HepG2 (cell line): ENCODE results near the gene KCTD16.

Source experiments
- EP300 ChIP-seq, 3 experiments: sonication (generic) in 1 of 3; formaldehyde crosslinking in 1 of 3; IDR thresholded peaks; 2 replicates each; pipeline versions ENCODE4 v1.5.1 to v1.6.1; 2011 to 2020; ENCODE audit warnings: low read depth in 2 of 3, low read length in 2 of 3, borderline replicate concordance in 1 of 3, improper control_type of control experiment in 1 of 3, mild to moderate bottlenecking in 1 of 3, missing genetic modification reagents in 1 of 3, moderate library complexity in 1 of 3
- KDM5B ChIP-seq: sonication (generic); formaldehyde crosslinking; IDR thresholded peaks from 2 replicates; pipeline ENCODE4 v1.4.0; 2020; ENCODE audit warnings: missing genetic modification reagents, mild to moderate bottlenecking, borderline replicate concordance
- POLR2A ChIP-seq, 2 experiments: IDR thresholded peaks; 2 replicates each; pipeline ENCODE4 v1.6.1; 2011; ENCODE audit warnings: low read depth in 2 of 2, low read length in 2 of 2, mild to moderate bottlenecking in 1 of 2, moderate library complexity in 1 of 2; ENCODE audit not compliant: insufficient read depth in 1 of 2
- SAFB2 ChIP-seq: sonication (generic); formaldehyde crosslinking; IDR thresholded peaks from 2 replicates; pipeline ENCODE4 v1.5.1; 2020; ENCODE audit warnings: missing genetic modification reagents, low read depth, mild to moderate bottlenecking, borderline replicate concordance
- TAF1 ChIP-seq: sonication (generic); formaldehyde crosslinking; IDR thresholded peaks from 2 replicates; pipeline ENCODE4 v1.4.0; 2020; ENCODE audit warnings: missing genetic modification reagents
- ZNF121 ChIP-seq: sonication (generic); formaldehyde crosslinking; IDR thresholded peaks from 2 replicates; pipeline ENCODE4 v1.5.0; 2020; ENCODE audit warnings: mild to moderate bottlenecking, missing genetic modification reagents
- ZNF24 ChIP-seq: fragments of 450-650 bp; IDR thresholded peaks from 2 replicates; pipeline ENCODE4 v1.6.1; 2017; ENCODE audit warnings: antibody characterized with exemption, mild to moderate bottlenecking
- ZNF282 ChIP-seq: fragments of 450-650 bp; IDR thresholded peaks from 2 replicates; pipeline ENCODE4 v1.6.1; 2018; ENCODE audit not compliant: partially characterized antibody
- ZNF761 ChIP-seq: sonication (generic); formaldehyde crosslinking; conservative IDR thresholded peaks from 2 replicates; pipeline ENCODE4 v1.4.0; 2020; ENCODE audit warnings: mild to moderate bottlenecking, missing genetic modification reagents
- ZZZ3 ChIP-seq: sonication (generic); formaldehyde crosslinking; IDR thresholded peaks from 2 replicates; pipeline ENCODE4 v1.4.0; 2020; ENCODE audit warnings: missing genetic modification reagents, mild to moderate bottlenecking, borderline replicate concordance
- TF ChIP-seq, protein P1 (sequence below): sonication (generic); formaldehyde crosslinking; IDR thresholded peaks from 2 replicates; pipeline ENCODE4 v1.5.0; 2020; ENCODE audit warnings: mild to moderate bottlenecking, missing genetic modification reagents, moderate library complexity
- TF ChIP-seq, protein P2 (sequence below): sonication (generic); formaldehyde crosslinking; IDR thresholded peaks from 2 replicates; pipeline ENCODE4 v1.5.0; 2020; ENCODE audit warnings: mild to moderate bottlenecking, missing genetic modification reagents, borderline replicate concordance

DNA sequence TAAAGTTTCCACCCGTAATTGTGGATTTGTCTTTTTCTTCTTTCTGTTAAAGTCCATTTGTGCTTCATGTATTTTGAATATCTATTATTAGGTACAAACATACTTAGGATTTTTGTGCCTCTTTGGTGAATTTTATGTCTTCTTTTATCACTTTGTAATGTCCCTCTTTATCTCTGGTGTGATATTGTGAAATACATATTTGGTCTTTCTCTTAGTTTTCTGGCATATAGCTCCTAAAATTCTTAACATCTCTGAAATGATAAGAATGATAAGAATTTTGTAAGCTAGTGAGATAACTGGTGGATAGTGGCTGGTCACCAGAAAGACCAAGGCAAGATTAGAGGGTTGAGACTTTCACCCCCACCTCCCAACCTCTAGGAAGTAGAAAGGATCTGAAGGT is 111.1 kb downstream of the KCTD16 start:
- TF ChIP-seq ZZZ3 (CRISPR knock-in tag), result no peak
- TF ChIP-seq SAFB2, result no peak
- TF ChIP-seq, protein P1, sequence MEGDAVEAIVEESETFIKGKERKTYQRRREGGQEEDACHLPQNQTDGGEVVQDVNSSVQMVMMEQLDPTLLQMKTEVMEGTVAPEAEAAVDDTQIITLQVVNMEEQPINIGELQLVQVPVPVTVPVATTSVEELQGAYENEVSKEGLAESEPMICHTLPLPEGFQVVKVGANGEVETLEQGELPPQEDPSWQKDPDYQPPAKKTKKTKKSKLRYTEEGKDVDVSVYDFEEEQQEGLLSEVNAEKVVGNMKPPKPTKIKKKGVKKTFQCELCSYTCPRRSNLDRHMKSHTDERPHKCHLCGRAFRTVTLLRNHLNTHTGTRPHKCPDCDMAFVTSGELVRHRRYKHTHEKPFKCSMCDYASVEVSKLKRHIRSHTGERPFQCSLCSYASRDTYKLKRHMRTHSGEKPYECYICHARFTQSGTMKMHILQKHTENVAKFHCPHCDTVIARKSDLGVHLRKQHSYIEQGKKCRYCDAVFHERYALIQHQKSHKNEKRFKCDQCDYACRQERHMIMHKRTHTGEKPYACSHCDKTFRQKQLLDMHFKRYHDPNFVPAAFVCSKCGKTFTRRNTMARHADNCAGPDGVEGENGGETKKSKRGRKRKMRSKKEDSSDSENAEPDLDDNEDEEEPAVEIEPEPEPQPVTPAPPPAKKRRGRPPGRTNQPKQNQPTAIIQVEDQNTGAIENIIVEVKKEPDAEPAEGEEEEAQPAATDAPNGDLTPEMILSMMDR, result no peak
- TF ChIP-seq POLR2A (IDR thresholded peaks at IDR 0.05; ENCODE audit: insufficient read depth in 1 of 2, low read depth in 2 of 2, low read length in 2 of 2), result no peak
- no peak for TF ChIP-seq ZNF121 (CRISPR knock-in tag)
- TF ChIP-seq TAF1 (CRISPR knock-in tag), result no peak
- TF ChIP-seq EP300 (IDR thresholded peaks at IDR 0.05; ENCODE audit: low read depth in 2 of 2, low read length in 2 of 2), result no peak
- no peak for TF ChIP-seq EP300 (CRISPR knock-in tag; IDR thresholded peaks at IDR 0.05; ENCODE audit: borderline replicate concordance)
- TF ChIP-seq, protein P2, sequence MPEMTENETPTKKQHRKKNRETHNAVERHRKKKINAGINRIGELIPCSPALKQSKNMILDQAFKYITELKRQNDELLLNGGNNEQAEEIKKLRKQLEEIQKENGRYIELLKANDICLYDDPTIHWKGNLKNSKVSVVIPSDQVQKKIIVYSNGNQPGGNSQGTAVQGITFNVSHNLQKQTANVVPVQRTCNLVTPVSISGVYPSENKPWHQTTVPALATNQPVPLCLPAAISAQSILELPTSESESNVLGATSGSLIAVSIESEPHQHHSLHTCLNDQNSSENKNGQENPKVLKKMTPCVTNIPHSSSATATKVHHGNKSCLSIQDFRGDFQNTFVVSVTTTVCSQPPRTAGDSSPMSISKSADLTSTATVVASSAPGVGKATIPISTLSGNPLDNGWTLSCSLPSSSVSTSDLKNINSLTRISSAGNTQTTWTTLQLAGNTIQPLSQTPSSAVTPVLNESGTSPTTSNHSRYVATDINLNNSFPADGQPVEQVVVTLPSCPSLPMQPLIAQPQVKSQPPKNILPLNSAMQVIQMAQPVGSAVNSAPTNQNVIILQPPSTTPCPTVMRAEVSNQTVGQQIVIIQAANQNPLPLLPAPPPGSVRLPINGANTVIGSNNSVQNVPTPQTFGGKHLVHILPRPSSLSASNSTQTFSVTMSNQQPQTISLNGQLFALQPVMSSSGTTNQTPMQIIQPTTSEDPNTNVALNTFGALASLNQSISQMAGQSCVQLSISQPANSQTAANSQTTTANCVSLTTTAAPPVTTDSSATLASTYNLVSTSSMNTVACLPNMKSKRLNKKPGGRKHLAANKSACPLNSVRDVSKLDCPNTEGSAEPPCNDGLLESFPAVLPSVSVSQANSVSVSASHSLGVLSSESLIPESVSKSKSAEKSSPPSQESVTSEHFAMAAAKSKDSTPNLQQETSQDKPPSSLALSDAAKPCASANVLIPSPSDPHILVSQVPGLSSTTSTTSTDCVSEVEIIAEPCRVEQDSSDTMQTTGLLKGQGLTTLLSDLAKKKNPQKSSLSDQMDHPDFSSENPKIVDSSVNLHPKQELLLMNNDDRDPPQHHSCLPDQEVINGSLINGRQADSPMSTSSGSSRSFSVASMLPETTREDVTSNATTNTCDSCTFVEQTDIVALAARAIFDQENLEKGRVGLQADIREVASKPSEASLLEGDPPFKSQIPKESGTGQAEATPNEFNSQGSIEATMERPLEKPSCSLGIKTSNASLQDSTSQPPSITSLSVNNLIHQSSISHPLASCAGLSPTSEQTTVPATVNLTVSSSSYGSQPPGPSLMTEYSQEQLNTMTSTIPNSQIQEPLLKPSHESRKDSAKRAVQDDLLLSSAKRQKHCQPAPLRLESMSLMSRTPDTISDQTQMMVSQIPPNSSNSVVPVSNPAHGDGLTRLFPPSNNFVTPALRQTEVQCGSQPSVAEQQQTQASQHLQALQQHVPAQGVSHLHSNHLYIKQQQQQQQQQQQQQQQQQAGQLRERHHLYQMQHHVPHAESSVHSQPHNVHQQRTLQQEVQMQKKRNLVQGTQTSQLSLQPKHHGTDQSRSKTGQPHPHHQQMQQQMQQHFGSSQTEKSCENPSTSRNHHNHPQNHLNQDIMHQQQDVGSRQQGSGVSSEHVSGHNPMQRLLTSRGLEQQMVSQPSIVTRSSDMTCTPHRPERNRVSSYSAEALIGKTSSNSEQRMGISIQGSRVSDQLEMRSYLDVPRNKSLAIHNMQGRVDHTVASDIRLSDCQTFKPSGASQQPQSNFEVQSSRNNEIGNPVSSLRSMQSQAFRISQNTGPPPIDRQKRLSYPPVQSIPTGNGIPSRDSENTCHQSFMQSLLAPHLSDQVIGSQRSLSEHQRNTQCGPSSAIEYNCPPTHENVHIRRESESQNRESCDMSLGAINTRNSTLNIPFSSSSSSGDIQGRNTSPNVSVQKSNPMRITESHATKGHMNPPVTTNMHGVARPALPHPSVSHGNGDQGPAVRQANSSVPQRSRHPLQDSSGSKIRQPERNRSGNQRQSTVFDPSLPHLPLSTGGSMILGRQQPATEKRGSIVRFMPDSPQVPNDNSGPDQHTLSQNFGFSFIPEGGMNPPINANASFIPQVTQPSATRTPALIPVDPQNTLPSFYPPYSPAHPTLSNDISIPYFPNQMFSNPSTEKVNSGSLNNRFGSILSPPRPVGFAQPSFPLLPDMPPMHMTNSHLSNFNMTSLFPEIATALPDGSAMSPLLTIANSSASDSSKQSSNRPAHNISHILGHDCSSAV (CRISPR knock-in tag), result no peak
- no peak for TF ChIP-seq KDM5B (CRISPR knock-in tag)
- TF ChIP-seq ZNF24, result no peak
- TF ChIP-seq ZNF282, result no peak
- TF ChIP-seq ZNF761 (CRISPR knock-in tag), result no peak
